ENCODE data around the gene MIEN1.
"Not testable (repeated sequence)": the region's sequence is repeated elsewhere in the genome, so short reads cannot be mapped to it uniquely, and the experiment has no call there.

The MIEN1 gene

DNA sequence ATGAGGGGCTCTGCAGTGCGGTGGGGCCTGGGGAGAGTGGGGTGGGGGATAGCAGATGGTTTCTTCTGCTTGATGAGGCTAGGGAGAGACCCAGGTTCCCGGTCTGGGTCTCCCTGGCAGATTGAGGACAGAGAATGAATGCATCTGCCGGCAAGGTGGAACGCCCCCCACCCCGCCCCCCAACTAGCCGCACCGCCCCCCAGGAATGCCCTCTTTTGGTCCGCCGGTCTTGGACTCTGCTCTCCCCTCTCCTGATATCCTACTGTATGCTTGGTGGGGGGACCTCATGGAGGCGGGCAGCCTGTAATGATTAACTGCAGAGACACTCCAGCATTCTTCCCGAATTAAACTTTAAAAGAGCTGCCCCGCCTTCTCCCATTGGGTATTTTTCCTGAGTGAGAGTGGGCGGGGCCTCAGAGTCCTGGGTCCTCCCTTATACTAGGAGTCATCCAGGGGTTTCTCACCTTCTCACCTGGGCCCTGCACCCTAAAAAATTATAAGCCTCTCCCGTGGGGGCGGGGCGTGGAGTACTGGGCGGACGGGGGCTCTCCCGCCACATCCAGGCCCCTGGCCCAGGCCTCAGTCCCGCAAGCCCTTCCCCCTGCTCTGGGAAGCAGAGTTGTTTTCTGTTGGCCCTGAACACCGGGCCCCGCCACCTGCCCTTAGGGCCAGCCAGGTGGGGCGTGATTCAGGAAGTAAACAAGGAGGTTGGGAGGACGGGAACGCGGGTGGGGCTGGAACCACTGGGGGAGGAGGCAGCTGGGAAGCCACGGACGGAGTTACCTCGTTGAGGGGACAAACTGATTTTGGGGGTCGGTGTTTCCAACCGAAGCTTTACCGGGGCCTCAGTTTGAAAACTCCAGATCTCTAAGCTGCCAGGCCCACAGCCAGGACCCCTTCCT lies 8.9 kb upstream of the MIEN1 start:
- DNase-seq = no peak

DNA sequence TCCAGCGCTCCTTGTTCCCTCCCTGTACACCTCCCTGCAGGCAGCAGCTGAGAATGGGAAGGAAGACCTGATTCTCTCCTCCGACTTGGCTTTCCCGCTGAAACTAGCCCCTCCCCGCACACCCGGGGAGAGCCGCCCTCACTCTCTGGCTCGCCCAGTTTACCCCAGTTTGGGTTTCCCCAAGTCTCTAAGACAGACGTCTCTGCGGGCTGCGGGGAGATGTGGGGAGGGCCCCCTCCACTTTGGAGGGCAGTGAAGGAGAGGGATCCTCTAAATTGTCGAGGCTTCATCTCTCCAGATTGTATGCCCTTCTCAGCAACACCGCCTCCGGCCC lies 8.2 kb upstream of the MIEN1 start:
- peak; percentile 53 to 69 for DNase-seq

DNA sequence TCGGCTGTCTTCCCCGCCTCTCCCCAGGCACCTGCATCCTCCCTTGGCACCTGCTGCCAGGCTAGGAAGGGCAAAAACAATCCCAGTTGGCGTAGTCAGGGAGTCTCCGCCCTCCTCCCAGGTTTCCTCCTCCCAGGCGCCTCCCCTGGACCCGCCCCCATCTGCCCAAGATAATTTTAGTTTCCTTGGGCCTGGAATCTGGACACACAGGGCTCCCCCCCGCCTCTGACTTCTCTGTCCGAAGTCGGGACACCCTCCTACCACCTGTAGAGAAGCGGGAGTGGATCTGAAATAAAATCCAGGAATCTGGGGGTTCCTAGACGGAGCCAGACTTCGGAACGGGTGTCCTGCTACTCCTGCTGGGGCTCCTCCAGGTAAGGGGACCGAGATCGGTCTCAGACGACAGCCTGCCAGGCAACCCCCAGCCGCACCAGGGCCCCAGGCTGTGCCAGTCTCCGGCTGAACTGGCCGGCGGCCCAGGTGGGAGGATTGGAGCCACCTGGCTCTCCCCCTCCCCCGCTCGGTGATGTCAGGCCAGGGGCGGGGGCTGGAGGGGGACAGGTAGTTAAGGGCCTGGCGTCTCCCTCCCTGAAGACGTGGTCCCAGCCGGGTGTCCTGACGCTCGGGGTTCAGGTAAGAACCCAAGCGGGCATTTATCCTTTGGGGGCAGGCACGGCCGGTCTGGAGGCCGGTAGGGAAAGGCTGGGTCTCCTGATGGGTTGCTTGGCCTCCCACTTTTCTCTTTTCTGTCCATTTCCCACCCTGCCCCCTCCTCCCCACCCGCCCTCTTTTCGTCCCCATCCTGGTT lies 7.6 kb upstream of the MIEN1 start, which contains the start of gene GRB7:
GRB7 (plus strand) TSS at position 179 of the 808 bp plus-strand sequence. CDS start 4,364 bp downstream, outside the sequence.
- no peak for DNase-seq

DNA sequence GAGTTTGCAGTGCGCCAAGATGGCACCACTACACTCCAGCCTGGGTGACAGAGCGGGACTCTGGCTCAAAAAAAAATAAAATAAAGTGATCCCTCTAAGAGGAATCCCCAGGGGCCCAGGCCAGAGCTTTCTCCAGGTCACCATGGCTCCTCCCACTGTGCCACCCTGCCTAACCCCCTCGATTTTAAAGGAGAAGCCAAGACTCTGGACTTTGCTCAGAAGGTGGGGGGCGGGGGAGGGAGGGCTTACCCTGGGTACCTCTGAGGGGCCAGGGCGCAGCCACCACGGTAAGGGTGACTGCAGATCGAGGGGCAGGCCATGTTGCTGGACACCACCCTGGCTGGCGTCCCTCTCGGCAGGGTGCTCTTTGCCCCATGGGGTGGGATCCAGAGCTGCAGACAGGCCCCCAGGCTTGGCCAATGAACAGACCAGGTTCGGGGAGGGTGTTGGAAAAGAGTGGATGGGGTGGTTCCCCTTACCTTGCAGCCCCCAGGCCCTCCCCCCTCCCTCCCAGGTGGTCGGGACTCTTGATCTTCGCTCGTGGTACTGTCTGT lies 7.0 kb upstream of the MIEN1 start:
- no peak for DNase-seq

DNA sequence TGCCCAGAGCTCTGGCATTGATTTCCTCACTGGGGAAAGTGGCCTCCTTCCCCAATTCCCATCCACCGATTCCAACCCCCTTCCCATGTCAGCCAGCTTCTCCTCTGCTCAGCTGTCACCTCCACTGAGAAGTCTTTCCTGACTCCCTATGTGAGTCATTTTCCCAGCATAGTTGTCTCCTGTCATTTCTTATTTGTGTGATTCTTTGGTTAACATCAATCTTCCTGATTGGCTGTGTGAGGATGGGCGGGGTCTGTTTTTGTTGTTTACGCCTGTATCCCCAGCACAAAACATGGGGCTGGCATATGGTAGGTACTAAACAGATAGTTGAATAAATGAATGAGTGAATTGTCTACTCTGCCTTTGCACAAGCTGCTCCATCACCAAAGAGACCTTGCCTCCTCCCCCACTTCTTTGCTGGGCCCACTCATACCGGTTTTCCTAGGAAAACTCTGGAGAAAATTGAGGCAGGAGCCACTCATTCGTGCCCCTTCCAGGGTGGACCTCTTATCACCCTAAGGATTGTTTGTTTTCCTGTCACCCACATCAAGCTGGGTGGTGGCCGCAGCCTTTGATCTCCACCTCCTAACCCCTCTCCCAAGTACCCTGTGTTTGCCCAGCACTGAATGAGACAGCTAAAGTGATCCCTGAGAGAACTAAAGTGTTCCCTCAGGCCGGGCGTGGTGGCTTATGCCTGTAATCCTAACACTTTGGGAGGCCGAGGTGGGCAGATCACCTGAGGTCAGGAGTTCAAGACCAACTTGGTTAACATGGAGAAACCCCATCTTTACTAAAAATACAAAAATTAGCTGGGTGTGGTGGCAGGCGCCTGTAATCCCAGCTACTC lies 6.2 kb upstream of the MIEN1 start:
- DNase-seq = no peak

DNA sequence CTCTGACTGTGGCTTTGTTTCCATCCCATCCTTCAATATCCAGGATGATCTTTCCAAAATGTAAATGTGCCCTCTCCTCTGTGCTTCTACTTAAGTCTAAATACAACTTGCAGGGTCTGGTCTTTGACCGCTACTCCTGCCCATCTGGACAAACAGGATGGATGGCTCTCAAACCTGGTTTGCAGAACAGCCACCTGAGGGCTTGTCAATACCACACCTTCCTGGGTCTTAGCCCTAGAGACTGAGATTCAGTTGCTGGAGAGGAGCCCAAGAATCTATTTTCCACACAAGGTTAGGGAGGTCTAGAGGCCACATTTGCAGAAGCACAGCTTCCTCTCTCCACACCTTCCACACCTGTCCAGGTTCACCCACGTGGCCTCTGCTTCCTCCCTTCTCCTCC lies 5.5 kb upstream of the MIEN1 start:
- DNase-seq = no peak

DNA sequence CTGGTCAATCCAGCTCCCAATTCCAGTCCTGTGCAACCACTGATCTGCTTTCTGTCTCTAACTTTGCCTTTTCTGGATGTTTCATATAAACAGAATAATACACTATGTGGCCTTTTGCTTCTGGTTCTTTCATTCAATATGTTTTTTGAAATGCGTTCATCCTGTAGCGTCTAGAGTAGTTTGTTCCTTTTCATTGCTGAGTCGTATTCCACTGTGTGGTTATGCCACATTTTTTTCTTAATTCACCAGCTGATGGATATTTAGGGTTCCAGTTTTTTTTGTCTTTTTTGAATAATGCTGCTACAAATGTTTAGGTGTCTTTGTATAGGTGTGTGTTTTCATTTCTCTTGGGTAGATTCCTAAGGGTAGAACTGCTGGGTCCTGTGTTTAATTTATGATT lies 2.3 kb upstream of the MIEN1 start:
- DNase-seq = no peak

DNA sequence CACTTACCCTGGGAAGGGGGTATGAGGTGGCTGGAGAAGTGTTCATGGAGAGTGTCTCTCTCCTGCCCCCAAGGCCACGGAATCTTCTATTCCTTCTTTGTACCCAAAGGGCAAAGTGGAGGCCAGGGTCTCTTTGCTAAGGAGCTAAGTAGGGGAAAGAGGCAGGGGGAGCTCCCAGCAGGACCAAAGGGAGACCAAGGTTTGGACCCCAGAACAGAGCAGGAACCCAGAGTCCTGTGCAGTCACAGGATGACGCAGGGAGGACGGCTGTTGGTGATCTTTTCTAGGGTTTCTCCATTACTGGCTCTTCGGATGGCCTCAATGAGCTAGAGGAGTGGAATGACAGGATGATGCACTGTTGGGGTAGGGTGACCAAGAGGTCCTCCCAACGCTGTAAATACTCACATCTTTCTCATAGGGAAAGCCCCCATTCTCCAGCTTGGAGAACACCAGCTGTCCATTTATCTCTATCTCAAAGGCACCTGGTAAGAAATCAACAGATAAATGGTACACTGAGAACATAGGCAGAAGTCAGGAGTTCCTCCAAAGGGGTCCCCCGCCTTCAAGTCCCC lies 966 bp downstream of the MIEN1 start:
- no peak for DNase-seq

DNA sequence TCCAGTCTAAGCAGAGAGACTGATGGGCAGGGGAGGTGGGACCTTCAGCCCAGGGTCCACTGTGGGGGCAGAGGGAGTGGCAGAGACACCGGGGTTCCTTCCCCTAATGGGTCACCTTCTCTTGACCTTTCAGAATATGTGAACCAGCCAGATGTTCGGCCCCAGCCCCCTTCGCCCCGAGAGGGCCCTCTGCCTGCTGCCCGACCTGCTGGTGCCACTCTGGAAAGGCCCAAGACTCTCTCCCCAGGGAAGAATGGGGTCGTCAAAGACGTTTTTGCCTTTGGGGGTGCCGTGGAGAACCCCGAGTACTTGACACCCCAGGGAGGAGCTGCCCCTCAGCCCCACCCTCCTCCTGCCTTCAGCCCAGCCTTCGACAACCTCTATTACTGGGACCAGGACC lies 2.8 kb downstream of the MIEN1 start:
- DNase-seq = no peak

DNA sequence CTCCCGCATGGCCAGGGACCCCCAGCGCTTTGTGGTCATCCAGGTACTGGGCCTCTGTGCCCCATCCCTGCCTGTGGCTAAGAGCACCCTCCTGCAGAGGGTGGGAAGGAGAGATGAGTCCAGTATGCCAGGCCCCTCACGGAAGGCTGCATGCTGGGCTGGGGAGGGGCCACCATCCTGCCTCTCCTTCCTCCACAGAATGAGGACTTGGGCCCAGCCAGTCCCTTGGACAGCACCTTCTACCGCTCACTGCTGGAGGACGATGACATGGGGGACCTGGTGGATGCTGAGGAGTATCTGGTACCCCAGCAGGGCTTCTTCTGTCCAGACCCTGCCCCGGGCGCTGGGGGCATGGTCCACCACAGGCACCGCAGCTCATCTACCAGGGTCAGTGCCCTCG lies 3.7 kb downstream of the MIEN1 start:
- no peak for DNase-seq

DNA sequence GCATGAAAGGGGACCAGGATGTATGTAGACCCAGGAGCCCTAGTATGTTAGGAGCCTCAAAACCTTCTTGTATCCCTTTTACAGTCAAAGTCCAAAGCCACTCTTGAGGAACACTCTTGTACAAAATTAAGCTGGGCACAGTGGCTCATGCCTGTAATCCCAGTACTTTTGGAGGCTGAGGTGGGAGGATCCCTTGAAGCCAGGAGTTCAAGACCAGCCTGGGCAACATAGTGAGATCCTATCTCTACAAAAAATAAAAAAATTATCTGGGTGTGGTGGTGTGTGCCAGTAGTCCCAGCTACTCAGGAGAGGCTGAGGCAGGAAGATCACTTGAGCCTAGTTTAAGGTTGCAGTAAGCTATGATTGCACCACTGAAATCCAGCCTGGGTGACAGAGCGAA lies 4.4 kb downstream of the MIEN1 start:
- not testable (repeated sequence) for DNase-seq

DNA sequence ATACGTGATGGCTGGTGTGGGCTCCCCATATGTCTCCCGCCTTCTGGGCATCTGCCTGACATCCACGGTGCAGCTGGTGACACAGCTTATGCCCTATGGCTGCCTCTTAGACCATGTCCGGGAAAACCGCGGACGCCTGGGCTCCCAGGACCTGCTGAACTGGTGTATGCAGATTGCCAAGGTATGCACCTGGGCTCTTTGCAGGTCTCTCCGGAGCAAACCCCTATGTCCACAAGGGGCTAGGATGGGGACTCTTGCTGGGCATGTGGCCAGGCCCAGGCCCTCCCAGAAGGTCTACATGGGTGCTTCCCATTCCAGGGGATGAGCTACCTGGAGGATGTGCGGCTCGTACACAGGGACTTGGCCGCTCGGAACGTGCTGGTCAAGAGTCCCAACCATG lies 5.6 kb downstream of the MIEN1 start:
- no peak for DNase-seq

DNA sequence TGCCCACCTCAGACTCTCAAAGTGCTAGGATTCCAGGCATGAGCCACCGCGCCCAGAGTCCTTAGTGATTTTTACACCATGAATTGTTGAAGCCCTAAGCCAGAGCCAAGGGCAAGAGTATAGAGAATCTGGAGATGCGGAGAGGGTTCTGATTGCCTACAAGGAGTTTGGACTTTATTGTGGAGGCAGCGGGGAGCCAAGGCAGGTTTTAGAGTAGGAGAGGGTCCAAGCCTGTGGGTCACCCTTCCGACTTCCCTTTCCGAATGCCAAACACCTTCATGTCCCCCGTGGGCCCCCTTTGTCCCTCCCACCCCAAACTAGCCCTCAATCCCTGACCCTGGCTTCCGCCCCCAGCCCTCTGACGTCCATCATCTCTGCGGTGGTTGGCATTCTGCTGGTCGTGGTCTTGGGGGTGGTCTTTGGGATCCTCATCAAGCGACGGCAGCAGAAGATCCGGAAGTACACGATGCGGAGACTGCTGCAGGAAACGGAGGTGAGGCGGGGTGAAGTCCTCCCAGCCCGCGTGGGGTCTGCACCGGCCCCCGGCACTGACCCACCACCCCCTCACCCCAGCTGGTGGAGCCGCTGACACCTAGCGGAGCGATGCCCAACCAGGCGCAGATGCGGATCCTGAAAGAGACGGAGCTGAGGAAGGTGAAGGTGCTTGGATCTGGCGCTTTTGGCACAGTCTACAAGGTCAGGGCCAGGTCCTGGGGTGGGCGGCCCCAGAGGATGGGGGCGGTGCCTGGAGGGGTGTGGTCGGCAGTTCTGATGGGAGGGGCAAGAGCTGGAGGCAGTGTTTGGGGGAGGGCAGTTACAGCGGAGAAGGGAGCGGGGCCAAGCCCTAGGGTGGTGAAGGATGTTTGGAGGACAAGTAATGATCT lies 7.1 kb downstream of the MIEN1 start:
- DNase-seq = peak in 1 of 2 donors; percentile 33

DNA sequence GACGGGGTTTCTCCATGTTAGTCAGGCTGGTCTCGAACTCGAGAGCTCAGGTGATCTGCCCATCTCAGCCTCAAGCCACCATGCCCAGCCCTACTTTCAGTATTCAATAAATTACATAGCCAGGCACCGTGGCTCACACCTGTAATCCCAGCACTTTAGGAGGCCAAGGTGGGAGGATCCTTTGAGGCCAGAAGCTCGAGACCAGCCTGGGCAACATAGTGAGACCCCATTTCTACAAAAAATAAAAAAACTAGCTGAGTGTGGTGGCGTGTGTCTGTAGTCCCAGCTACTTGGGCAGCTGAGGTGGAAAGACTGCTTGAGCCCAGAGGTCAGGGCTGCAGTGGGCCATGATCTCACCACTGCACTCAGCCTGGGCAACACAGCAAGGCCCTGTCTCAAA lies 8.2 kb downstream of the MIEN1 start:
- DNase-seq = no peak

DNA sequence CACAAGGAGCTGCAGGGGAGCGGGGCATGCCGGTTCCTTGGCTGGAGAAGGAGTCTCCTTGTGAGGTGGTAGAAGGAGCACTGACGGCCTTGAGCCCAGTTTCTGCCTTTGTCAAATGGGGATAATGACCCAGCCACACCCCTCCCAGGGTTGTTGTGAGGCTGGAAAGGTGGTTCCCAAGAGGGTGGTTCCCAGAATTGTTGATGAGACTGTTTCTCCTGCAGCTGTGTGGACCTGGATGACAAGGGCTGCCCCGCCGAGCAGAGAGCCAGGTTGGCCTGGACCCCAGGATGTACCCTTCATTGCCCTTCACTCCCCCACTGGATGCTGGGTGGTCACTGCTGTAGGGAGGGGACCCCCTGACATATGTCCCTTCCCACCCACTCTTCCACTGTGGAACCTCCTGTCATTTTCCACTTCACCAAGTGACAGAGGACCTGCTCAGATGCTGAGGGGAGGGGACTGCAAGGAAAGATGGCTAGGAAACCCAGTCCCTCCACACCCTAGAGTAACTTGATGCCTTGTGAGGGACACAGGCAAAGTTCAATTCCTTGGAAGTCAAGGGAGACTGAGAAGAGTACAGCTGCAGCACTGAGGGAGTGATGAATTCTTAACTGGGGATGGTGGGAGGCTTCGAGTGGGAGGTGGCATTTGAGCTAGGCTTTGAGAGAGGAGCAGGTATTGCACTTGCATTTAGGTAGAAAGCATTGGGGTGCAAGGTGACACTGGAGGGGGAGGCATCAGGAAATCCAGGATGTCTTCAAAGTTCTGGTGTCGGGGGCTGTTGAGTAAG lies 10.6 kb downstream of the MIEN1 start:
- DNase-seq = no peak

DNA sequence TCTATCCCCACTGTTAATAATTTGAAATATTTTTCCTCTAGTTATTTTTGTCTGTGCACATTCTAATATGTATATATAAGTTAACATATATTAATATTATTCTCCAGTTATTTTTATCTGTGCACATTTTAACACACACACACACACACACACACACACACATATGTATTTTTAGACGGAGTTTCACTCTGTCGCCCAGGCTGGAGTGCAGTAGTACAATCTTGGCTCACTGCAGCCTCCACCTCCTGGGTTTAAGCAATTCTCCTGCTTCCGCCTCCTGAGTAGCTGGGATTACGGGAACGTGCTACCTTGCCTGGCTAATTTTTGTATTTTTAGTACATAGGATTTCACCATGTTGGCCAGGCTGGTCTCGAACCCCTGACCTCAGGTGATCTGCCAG lies 12.7 kb downstream of the MIEN1 start:
- DNase-seq = no peak

DNA sequence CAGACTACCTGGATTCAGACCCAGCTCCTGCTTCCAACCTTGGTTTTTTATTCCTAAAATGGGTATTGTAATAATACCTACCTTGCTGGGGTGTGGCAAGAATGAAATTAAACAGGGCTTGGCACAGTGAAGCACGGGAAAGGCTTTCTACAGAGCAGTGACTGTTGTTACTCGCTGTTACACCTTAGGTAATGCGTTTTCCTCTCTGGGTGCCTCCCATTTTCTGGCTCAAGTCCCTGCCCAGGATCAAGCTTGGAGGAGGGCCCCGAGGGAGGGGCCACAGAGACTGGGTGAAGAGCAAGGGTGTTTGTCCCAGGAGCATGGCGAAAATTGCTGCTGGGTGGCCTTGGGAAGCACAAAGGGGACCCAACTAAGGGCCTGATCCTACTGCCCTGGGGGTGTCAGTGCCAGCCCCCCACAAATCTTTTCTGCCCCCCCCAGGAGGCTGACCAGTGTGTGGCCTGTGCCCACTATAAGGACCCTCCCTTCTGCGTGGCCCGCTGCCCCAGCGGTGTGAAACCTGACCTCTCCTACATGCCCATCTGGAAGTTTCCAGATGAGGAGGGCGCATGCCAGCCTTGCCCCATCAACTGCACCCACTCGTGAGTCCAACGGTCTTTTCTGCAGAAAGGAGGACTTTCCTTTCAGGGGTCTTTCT lies 13.3 kb downstream of the MIEN1 start:
- no peak for DNase-seq

DNA sequence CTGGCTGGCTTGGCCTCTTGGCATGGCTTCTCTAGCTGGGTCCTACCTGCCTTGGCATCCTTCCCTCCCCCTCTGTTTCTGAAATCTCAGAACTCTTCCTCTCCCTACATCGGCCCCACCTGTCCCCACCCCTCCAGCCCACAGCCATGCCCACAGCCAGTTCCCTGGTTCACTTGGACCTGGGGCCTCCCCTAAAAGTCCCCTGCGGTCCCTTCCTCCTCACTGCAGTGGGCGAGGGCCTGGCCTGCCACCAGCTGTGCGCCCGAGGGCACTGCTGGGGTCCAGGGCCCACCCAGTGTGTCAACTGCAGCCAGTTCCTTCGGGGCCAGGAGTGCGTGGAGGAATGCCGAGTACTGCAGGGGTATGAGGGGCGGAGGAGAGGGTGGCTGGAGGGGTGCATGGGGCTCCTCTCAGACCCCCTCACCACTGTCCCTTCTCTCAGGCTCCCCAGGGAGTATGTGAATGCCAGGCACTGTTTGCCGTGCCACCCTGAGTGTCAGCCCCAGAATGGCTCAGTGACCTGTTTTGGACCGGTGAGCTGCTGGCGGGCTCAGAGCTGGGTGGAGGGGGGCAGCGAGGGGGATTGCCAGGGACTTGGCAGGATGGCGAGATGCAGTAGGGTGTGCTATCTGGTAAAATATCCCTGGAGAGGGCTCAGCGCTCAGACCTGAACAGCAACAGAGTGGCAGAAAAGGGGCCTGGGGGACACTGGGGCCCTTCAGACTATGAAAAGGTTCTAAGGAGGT lies 14.1 kb downstream of the MIEN1 start:
- DNase-seq = no peak

DNA sequence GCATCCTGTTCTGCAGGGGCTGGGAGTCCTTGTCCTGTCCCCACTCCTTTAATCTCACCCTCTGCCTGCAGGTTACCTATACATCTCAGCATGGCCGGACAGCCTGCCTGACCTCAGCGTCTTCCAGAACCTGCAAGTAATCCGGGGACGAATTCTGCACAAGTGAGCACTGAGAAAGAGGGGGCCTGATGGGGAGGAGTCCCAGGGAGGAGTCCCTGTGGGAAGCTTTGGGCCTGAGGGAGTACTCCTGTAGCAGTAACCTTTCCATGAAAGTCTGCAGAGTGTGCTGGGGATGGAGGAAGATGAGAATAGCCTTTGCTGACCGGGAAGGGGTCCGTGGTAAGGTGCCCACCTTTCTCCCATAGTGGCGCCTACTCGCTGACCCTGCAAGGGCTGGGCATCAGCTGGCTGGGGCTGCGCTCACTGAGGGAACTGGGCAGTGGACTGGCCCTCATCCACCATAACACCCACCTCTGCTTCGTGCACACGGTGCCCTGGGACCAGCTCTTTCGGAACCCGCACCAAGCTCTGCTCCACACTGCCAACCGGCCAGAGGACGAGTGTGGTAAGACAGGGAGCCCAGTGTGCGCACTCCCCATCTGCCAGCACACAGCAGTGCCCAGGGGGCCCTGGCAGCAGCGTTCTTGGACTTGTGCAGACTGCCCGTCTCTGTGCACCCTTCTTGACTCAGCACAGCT lies 14.8 kb downstream of the MIEN1 start:
- no peak for DNase-seq

Data from stimulated activated CD4-positive, alpha-beta T cell treated with anti-CD3 and anti-CD28 coated beads, Interleukin-2, amount 100 ng/mL, for 24 hours (primary cell).